Upper lobe of left lung (tissue), 6 donors: ENCODE results near the gene ALDH7A1. TPM values are rescaled to one million over a fixed set of nuclear protein-coding genes. Genes with fewer than 3 reads are reported as not detected.

ENCODE experiments used
- ATAC-seq, 2 donors: fragments of 200-7000 bp; cut with Tn5 transposase; one replicate each; pipeline ENCODE4 v1.9.1; 2022; ENCODE audit warnings: mild to moderate bottlenecking in 2 of 2, moderate library complexity in 2 of 2; ENCODE audit not compliant: low FRiP score in 2 of 2
- DNase-seq, 2 donors: peaks; one replicate each; pipeline ENCODE4 v3.0.0-alpha.2; 2019 to 2020
- H3K27ac ChIP-seq, 4 donors: fragments of 200-600 bp; sonication (generic); one replicate each; pipeline ENCODE4 v1.5.1; 2016 to 2019
- H3K27me3 ChIP-seq, 4 donors: fragments of 200-600 bp; sonication (generic); one replicate each; pipeline ENCODE4 v1.5.1; 2017 to 2019
- H3K36me3 ChIP-seq, 4 donors: fragments of 200-600 bp; sonication (generic); one replicate each; pipeline ENCODE4 v1.5.1; 2016 to 2019
- H3K4me1 ChIP-seq, 4 donors: fragments of 200-600 bp; sonication (generic); one replicate each; pipeline ENCODE4 v1.5.1; 2018 to 2019
- H3K4me3 ChIP-seq, 4 donors: fragments of 200-600 bp; sonication (generic); one replicate each; pipeline ENCODE4 v1.5.1; 2017 to 2019; ENCODE audit warnings: mild to moderate bottlenecking in 2 of 4, moderate library complexity in 1 of 4
- H3K9me3 ChIP-seq, 4 donors: fragments of 200-600 bp; sonication (generic); one replicate each; pipeline ENCODE4 v1.5.1; 2018 to 2019
- EP300 ChIP-seq, 4 donors: sonication (generic); formaldehyde crosslinking; IDR thresholded peaks; one replicate each; pipeline ENCODE4 v1.5.1; 2017; ENCODE audit warnings: antibody characterized with exemption in 4 of 4, control low read depth in 2 of 4
- POLR2A ChIP-seq, 4 donors: fragments of 450-650 bp; IDR thresholded peaks; one replicate each; pipeline ENCODE4 v1.5.1; 2016 to 2017; ENCODE audit warnings: antibody characterized with exemption in 4 of 4, mild to moderate bottlenecking in 2 of 4
- POLR2AphosphoS5 ChIP-seq, 2 donors: sonication (generic); formaldehyde crosslinking; IDR thresholded peaks; one replicate each; pipeline ENCODE4 v1.5.1; 2017; ENCODE audit warnings: antibody characterized with exemption in 2 of 2
- WGBS, 2 donors: methylation state at CpG; one replicate each; pipeline ENCODE4 v1.1.5; 2017 to 2018; 5-methylcytosine and 5-hydroxymethylcytosine counted together
- total RNA-seq, 6 donors: library from RNA; depleted of rRNA in 4 of 6; stranded (reverse); fragments of >200 nt in 4 of 6; gene quantifications; one replicate each; pipeline versions ENCODE4 v1.1.0 to v1.2.1, GENCODE V29; 2016 to 2021
- TF ChIP-seq, protein P1 (sequence below), 6 experiments: fragments of 450-650 bp in 4 of 6; fragments of 200-600 bp in 2 of 6; sonication (generic) in 2 of 6; IDR thresholded peaks; one replicate each; pipeline ENCODE4 v1.5.1; 2016 to 2019; ENCODE audit warnings: antibody characterized with exemption in 6 of 6
- donor health status: DM: no; HTN: no; CAD: no; lungs with moderate emphysema.
- donor health status: DM: no; HTN: yes; CAD: no; lungs with severe emphysema.

ALDH7A1 gene
- total RNA-seq, 6 donors from 2014 or later: 19.3 to 41.4 (median 30.0) TPM

DNA sequence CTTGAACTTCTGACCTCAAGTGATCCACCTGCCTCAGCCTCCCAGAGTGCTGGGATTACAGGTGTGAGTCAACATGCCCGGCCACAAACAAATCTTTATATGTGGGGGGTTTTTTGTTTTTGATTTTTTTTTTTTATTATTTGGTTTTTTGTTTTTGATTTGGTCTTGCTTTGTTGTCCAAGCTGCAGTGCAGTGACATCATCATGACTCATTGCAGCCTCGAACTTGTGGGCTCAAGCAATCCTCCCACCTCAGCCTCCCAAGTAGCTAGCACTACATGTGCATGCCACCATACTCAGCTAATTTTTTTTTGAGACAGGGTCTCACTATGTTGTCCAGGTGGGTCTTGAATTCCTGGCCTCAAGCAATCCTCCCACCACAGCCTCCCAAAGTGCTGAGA, 42.4 kb downstream of the ALDH7A1 start:
- DNase-seq (no peak), ATAC-seq (no peak)
- Histone ChIP-seq H3K36me3 (peaks cover 0 to 73% (median 45%) of the 10 kb centered on the region in 4 donors), H3K9me3 (no peaks in the 10 kb centered on the region), H3K4me1 (no peaks in the 10 kb centered on the region), H3K27ac (no peak overlapping the region), H3K4me3 (no peak overlapping the region), H3K27me3 (no peaks in the 10 kb centered on the region)
- TF ChIP-seq EP300 (IDR thresholded peaks at IDR 0.05): no peak
- no peak for TF ChIP-seq POLR2AphosphoS5 (IDR thresholded peaks at IDR 0.05)
- TF ChIP-seq, protein P1, sequence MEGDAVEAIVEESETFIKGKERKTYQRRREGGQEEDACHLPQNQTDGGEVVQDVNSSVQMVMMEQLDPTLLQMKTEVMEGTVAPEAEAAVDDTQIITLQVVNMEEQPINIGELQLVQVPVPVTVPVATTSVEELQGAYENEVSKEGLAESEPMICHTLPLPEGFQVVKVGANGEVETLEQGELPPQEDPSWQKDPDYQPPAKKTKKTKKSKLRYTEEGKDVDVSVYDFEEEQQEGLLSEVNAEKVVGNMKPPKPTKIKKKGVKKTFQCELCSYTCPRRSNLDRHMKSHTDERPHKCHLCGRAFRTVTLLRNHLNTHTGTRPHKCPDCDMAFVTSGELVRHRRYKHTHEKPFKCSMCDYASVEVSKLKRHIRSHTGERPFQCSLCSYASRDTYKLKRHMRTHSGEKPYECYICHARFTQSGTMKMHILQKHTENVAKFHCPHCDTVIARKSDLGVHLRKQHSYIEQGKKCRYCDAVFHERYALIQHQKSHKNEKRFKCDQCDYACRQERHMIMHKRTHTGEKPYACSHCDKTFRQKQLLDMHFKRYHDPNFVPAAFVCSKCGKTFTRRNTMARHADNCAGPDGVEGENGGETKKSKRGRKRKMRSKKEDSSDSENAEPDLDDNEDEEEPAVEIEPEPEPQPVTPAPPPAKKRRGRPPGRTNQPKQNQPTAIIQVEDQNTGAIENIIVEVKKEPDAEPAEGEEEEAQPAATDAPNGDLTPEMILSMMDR (IDR thresholded peaks at IDR 0.05): no peak
- no peak for TF ChIP-seq POLR2A (IDR thresholded peaks at IDR 0.05)
- WGBS, 2 donors: 93 to 96% methylated on average over 2 of the region's 2 CpGs

DNA sequence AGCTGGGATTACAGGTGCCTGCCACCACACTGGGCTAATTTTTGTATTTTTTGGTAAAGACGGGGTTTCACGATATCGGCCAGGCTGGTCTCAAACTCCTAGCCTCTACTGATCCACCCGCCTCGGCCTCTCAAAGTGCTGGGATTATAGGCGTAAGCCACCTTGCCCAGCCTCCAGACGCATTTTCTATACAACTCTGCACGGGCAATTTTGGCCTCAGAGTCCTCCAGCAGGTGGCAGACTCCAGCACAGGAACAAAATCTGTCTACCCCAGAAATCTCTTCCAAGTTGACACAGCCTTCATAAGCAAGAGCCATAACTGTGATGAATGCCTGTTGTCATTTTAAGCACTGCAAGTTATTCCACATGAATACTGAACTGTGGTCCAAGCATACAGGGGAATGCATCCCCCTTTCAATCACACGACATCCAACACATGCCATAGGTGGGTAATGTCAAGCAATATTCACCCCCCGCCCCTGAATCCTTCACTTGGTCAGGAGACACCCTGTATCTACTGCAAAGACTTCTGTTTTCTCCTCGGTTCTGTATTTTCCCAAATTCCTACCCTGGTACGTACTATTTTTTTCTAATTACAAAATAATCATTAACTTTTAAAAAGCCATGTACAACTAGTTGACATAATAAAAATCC, 50.8 kb downstream of the ALDH7A1 start:
- H3K36me3 ChIP-seq: peaks cover 0 to 36% (median 24%) of the 10 kb centered on the region in 4 donors
- no peak for TF ChIP-seq EP300 (IDR thresholded peaks at IDR 0.05)
- TF ChIP-seq, protein P1 (IDR thresholded peaks at IDR 0.05): peak in 3 of 6 experiments; percentile 15 to 32 (median 25)
- ATAC-seq (no peak), DNase-seq (no peak)
- no peak overlapping the region for H3K27ac ChIP-seq
- no peaks in the 10 kb centered on the region for H3K4me1 ChIP-seq
- 69 to 75% methylated on average over 11 of the region's 12 CpGs for WGBS, 2 donors
- H3K27me3 ChIP-seq: no peaks in the 10 kb centered on the region
- no peaks in the 10 kb centered on the region for H3K9me3 ChIP-seq
- H3K4me3 ChIP-seq: no peak overlapping the region

DNA sequence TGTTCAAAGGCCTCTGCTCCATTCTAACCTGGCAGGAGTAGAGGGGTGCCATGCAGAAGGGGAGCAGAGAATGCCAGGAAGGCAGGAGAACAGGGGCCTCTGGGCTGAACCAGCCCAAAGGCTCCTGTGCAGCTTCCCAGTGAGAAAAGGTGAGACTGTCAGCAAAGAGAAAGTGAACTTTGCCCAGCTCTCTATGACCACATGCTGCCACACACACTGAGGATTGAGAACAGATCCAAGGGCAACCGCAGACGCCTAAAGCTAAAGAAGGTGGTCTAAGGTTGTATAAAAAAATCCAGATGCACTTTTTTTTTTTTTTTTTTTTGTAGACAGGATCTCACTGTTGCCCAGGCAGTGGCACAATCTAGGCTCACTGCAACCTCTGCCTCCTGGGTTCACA, 51.4 kb downstream of the ALDH7A1 start:
- no peak for ATAC-seq
- TF ChIP-seq POLR2A (IDR thresholded peaks at IDR 0.05): no peak
- no peak for TF ChIP-seq POLR2AphosphoS5 (IDR thresholded peaks at IDR 0.05)
- TF ChIP-seq, protein P1 (IDR thresholded peaks at IDR 0.05): no peak
- TF ChIP-seq EP300 (IDR thresholded peaks at IDR 0.05): no peak
- H3K9me3 ChIP-seq: no peaks in the 10 kb centered on the region
- H3K36me3 ChIP-seq: peaks cover 0 to 32% (median 22%) of the 10 kb centered on the region in 4 donors
- H3K4me1 ChIP-seq: peaks cover 3 to 5% (median 4%) of the 10 kb centered on the region in 4 donors
- no peaks in the 10 kb centered on the region for H3K27me3 ChIP-seq
- 97 to 100% methylated on average over 2 of the region's 2 CpGs for WGBS, 2 donors
- H3K27ac ChIP-seq: no peak overlapping the region
- H3K4me3 ChIP-seq: no peak overlapping the region
- no peak for DNase-seq

DNA sequence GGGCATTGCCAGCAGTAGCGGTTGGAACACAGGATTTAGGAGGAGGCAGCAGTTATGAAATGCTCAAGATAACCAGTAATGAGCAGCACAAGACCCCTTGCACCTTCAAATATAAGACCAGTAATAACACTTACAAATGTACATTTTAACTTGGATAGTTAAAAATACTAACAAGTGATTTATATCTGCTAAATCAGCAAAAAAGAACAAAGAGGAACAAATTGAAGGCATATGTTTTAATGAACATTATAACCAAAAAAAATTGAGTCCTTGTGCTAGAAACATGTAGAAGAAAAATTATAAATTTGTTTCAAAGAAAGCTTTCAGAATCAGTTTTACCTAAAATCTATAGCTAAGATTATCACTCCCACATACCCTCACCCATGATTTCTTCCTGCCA, 52.0 kb downstream of the ALDH7A1 start:
- TF ChIP-seq POLR2AphosphoS5 (IDR thresholded peaks at IDR 0.05) (no peak), EP300 (IDR thresholded peaks at IDR 0.05) (no peak), POLR2A (IDR thresholded peaks at IDR 0.05) (no peak)
- TF ChIP-seq, protein P1 (IDR thresholded peaks at IDR 0.05): no peak
- no peak for ATAC-seq
- Histone ChIP-seq H3K9me3 (no peaks in the 10 kb centered on the region), H3K4me1 (peaks cover 3 to 8% (median 4%) of the 10 kb centered on the region in 4 donors), H3K4me3 (no peak overlapping the region), H3K36me3 (peaks cover 0 to 27% (median 16%) of the 10 kb centered on the region in 4 donors), H3K27me3 (no peaks in the 10 kb centered on the region), H3K27ac (no peak overlapping the region)
- DNase-seq: no peak
- WGBS, 2 donors: 78 to 93% methylated on average over 1 of the region's 1 CpG

DNA sequence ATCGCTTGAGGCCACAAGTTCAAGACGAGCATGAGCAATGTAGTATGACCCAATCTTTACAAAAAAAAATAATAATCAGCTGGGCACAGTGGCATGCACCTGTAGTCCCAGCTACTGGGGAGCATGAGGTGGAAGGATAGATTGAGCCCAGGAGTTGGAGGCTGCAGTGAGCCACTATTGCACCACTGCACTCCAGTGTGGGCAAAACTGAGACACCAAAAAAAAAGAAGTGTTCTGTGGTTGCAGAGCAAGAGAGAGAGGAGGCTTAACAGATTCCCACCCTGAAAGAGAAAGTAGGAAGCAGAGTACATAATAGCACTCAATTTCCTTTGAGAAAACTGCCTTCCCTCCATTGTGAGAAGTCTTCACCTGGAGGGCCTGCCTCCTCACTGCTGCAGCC, 52.6 kb downstream of the ALDH7A1 start:
- Histone ChIP-seq H3K27ac (no peak overlapping the region), H3K27me3 (no peaks in the 10 kb centered on the region), H3K4me3 (no peak overlapping the region), H3K4me1 (peaks cover 3 to 8% (median 4%) of the 10 kb centered on the region in 4 donors), H3K36me3 (peaks cover 0 to 22% (median 14%) of the 10 kb centered on the region in 4 donors), H3K9me3 (no peaks in the 10 kb centered on the region)
- ATAC-seq: no peak
- WGBS, 2 donors: 51 to 76% methylated on average over 2 of the region's 2 CpGs
- TF ChIP-seq POLR2AphosphoS5 (IDR thresholded peaks at IDR 0.05) (no peak), POLR2A (IDR thresholded peaks at IDR 0.05) (no peak), EP300 (IDR thresholded peaks at IDR 0.05) (no peak)
- TF ChIP-seq, protein P1 (IDR thresholded peaks at IDR 0.05): no peak
- DNase-seq: no peak
